Measurements from ENCODE around the gene TNFSF13B. TPM values are rescaled to one million over a fixed set of nuclear protein-coding genes. Genes with fewer than 3 reads are reported as not detected.

TNFSF13B gene
- total and polyA plus RNA-seq, 2 donors (not counting 3 experiments of a cell fraction or from before 2014, with no cell fraction given) = 0.18 to 1.2 TPM

DNA sequence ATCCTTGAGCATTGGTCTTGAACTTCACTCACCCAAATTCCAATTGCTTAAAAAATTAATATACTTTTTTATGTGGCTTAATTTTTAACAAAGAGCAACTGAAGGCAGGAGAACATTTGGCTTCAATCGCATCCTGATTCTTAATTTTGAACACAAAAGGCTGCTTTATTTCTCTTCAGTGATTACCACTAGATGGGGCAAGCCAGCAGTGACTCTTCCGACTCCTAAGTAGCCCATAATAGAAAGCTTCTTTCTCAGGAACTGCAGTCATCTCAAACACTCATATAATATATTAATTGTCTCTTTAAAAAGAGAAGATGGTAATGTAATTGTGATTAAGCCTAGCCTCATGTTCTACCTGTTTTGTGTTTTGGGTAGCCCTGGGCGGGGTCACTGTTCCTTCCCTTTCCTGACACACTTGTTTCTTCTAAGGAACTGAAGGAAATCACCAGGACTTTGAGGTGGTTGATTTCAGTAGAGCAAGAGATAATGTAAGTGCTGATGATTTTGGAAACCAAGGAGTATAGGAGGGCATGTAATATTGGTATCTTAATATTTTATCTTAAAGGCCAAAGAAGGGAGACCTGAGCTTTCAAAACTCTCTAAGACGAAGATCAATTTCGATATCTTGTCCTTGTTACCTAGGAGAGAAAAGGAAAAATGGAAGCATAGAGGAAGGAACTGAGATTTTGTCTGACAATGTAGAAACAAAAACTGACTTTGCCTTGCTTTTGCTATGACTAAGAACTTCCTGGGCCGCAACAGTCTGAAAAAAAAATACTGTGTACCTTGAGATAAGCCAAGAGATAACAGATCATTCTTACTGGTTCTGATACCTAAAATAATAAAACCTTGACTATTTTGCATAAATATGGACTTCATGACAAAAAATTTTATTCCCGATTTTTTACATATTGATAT, 73.1 kb downstream of the TNFSF13B start:
- Histone ChIP-seq H3K9me1 (replicated peaks; ENCODE audit: control insufficient read depth, extremely low read depth, insufficient read depth, low read length) (no peaks in the 10 kb centered on the region), H3K27me3 (ENCODE audit: control insufficient read depth in 2 of 2, insufficient read depth in 2 of 2, low read length in 2 of 2) (no peaks in the 10 kb centered on the region), H3K9ac (replicated peaks; ENCODE audit: extremely low read depth, insufficient read depth, low read length) (no peak overlapping the region), H2AFZ (ENCODE audit: low read depth, low read length) (no peak overlapping the region), H4K20me1 (replicated peaks; ENCODE audit: control insufficient read depth, extremely low read depth, insufficient read depth, low read length) (no peaks in the 10 kb centered on the region), H3K79me2 (ENCODE audit: control insufficient read depth, insufficient read depth, low read length) (no peaks in the 10 kb centered on the region), H3K36me3 (ENCODE audit: control insufficient read depth in 2 of 2, extremely low read depth in 1 of 2, insufficient read depth in 2 of 2, low read length in 2 of 2) (no peaks in the 10 kb centered on the region), H3K9me3 (replicated peaks; ENCODE audit: control insufficient read depth, insufficient read depth, low read length) (no peaks in the 10 kb centered on the region), H3K27ac (ENCODE audit: insufficient read depth, low read depth, low read length) (no peak overlapping the region), H3K4me2 (ENCODE audit: insufficient read depth, low read length) (no peak overlapping the region), H3K4me3 (replicated peaks in 1 of 3; ENCODE audit: insufficient read depth in 1 of 3, low read depth in 1 of 3, low read length in 3 of 3) (no peak overlapping the region), H3K4me1 (ENCODE audit: control insufficient read depth, extremely low read depth, insufficient read depth, low read length) (no peaks in the 10 kb centered on the region)
- no TSS peak for BruUV-seq (replicated peaks)
- dilution Hi-C loops (cut with MboI; ENCODE audit: extremely low pct_ligation_motif_present, low sequenced_read_pairs) (no loop called here), intact Hi-C loops (cut with micrococcal nuclease) (loop anchor here (1.0 kb wide), 1 partner anchor 555 kb away; no protein-coding TSS in a partner anchor)
- CTCF ChIA-PET = interaction anchor here (1.7 to 3.0 kb wide), 2 partner anchors 552 to 555 kb away, joined by 5 to 47 read pairs; no protein-coding TSS in a partner anchor
- DNase-seq (ENCODE audit: low read depth, low spot score) = peak; percentile 6
- TF ChIP-seq, protein P1, sequence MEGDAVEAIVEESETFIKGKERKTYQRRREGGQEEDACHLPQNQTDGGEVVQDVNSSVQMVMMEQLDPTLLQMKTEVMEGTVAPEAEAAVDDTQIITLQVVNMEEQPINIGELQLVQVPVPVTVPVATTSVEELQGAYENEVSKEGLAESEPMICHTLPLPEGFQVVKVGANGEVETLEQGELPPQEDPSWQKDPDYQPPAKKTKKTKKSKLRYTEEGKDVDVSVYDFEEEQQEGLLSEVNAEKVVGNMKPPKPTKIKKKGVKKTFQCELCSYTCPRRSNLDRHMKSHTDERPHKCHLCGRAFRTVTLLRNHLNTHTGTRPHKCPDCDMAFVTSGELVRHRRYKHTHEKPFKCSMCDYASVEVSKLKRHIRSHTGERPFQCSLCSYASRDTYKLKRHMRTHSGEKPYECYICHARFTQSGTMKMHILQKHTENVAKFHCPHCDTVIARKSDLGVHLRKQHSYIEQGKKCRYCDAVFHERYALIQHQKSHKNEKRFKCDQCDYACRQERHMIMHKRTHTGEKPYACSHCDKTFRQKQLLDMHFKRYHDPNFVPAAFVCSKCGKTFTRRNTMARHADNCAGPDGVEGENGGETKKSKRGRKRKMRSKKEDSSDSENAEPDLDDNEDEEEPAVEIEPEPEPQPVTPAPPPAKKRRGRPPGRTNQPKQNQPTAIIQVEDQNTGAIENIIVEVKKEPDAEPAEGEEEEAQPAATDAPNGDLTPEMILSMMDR (IDR thresholded peaks at IDR 0.05; ENCODE audit: extremely low read depth in 1 of 2, insufficient read depth in 1 of 2, low read depth in 1 of 2, low read length in 2 of 2) = peak; percentile 14 to 31
- TF ChIP-seq JUN (IDR thresholded peaks at IDR 0.05; ENCODE audit: borderline replicate concordance, insufficient read depth, insufficient read length, low read depth) = no peak
- POLR2A ChIA-PET = no interaction called here
- no peak for FAIRE-seq

DNA sequence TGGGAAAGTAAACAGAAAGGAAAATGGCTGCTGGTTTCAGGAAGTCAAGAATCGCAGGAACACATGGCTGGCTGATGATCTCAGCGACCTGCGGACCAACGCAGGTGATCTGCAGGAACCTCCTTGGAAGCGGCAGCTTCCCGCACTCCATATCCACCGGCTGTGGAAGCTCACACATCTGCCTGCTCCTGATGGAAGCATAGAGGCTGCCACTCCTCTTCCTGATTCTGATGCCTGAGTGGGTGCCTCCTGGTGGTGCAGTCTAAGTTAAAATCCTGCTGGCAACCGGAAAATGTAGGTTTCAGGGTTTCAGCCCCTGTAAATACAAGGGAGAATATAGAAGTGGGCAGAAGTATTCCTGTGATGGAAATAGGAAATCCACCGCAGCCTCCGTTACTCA, 75.5 kb downstream of the TNFSF13B start:
- no peaks in the 10 kb centered on the region for H3K9me3 ChIP-seq (replicated peaks; ENCODE audit: control insufficient read depth, insufficient read depth, low read length)
- intact Hi-C loops (cut with micrococcal nuclease) (no loop called here), dilution Hi-C loops (cut with MboI; ENCODE audit: extremely low pct_ligation_motif_present, low sequenced_read_pairs) (no loop called here)
- no peak overlapping the region for H3K4me3 ChIP-seq (replicated peaks in 1 of 3; ENCODE audit: insufficient read depth in 1 of 3, low read depth in 1 of 3, low read length in 3 of 3)
- no peaks in the 10 kb centered on the region for H3K36me3 ChIP-seq (ENCODE audit: control insufficient read depth in 2 of 2, extremely low read depth in 1 of 2, insufficient read depth in 2 of 2, low read length in 2 of 2)
- no peak overlapping the region for H3K27ac ChIP-seq (ENCODE audit: insufficient read depth, low read depth, low read length)
- no peak overlapping the region for H3K9ac ChIP-seq (replicated peaks; ENCODE audit: extremely low read depth, insufficient read depth, low read length)
- BruUV-seq (replicated peaks) = no TSS peak
- no peak overlapping the region for H2AFZ ChIP-seq (ENCODE audit: low read depth, low read length)
- H3K9me1 ChIP-seq (replicated peaks; ENCODE audit: control insufficient read depth, extremely low read depth, insufficient read depth, low read length) = no peaks in the 10 kb centered on the region
- FAIRE-seq (no peak), DNase-seq (ENCODE audit: low read depth, low spot score) (no peak)
- no peaks in the 10 kb centered on the region for H3K4me1 ChIP-seq (ENCODE audit: control insufficient read depth, extremely low read depth, insufficient read depth, low read length)
- no peaks in the 10 kb centered on the region for H3K27me3 ChIP-seq (ENCODE audit: control insufficient read depth in 2 of 2, insufficient read depth in 2 of 2, low read length in 2 of 2)
- TF ChIP-seq POLR2AphosphoS5 (IDR thresholded peaks at IDR 0.05; ENCODE audit: insufficient read depth, low read depth, low read length) (no peak), POLR2A (IDR thresholded peaks at IDR 0.05; ENCODE audit: low read depth, low read length) (no peak), FOS (IDR thresholded peaks at IDR 0.05; ENCODE audit: borderline replicate concordance, insufficient read depth, low read length) (no peak), JUN (IDR thresholded peaks at IDR 0.05; ENCODE audit: borderline replicate concordance, insufficient read depth, insufficient read length, low read depth) (no peak), GATA2 (IDR thresholded peaks at IDR 0.05; ENCODE audit: insufficient read depth, insufficient read length, low read depth, low read length) (no peak), MYC (IDR thresholded peaks at IDR 0.05; ENCODE audit: low read depth, low read length) (no peak), EZH2 (IDR thresholded peaks at IDR 0.05; ENCODE audit: borderline replicate concordance, low read depth, low read length, severe bottlenecking) (no peak)
- TF ChIP-seq, protein P1 (IDR thresholded peaks at IDR 0.05; ENCODE audit: extremely low read depth in 1 of 2, insufficient read depth in 1 of 2, low read depth in 1 of 2, low read length in 2 of 2) = no peak
- TF ChIP-seq, protein P2, sequence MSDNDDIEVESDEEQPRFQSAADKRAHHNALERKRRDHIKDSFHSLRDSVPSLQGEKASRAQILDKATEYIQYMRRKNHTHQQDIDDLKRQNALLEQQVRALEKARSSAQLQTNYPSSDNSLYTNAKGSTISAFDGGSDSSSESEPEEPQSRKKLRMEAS (IDR thresholded peaks at IDR 0.05; ENCODE audit: insufficient read depth, insufficient read length) = no peak
- CTCF ChIA-PET = interaction anchor here (1.3 kb wide), 1 partner anchor 550 kb away, joined by 3 read pairs; no protein-coding TSS in a partner anchor
- H3K4me2 ChIP-seq (ENCODE audit: insufficient read depth, low read length) = no peak overlapping the region
- no peaks in the 10 kb centered on the region for H4K20me1 ChIP-seq (replicated peaks; ENCODE audit: control insufficient read depth, extremely low read depth, insufficient read depth, low read length)
- POLR2A ChIA-PET = no interaction called here
- H3K79me2 ChIP-seq (ENCODE audit: control insufficient read depth, insufficient read depth, low read length) = no peaks in the 10 kb centered on the region
